Keratinocyte (primary cell): Measurements from ENCODE around the gene CALY. TPM values are rescaled to one million over a fixed set of nuclear protein-coding genes. Genes with fewer than 3 reads are reported as not detected.

Experiments used
- DNase-seq: peaks from one replicate; pipeline ENCODE4 v3.0.0-alpha.2; 2011; ENCODE audit warnings: low read depth, missing footprints, low spot score
- FAIRE-seq: peaks from 2 replicates; lab custom pipeline; 2011; peaks lifted over from hg19 to GRCh38; lab: Jason Lieb, UNC
- H2AFZ ChIP-seq: 2 replicates; pipeline ENCODE4 v1.6.0; 2012; ENCODE audit warnings: low read length, control low read depth, inconsistent platforms; ENCODE audit not compliant: control insufficient read depth
- H3K27ac ChIP-seq: 2 replicates; pipeline ENCODE4 v1.5.1; 2011; ENCODE audit warnings: low read length; ENCODE audit not compliant: control insufficient read depth, insufficient read depth
- H3K27me3 ChIP-seq: 3 replicates; pipeline ENCODE4 v1.6.0; 2011; ENCODE audit warnings: low read length; ENCODE audit not compliant: control insufficient read depth, insufficient read depth; ENCODE audit errors: extremely low read depth
- H3K36me3 ChIP-seq, 2 experiments: 2 replicates in 1 of 2; 3 replicates in 1 of 2; pipeline ENCODE4 v1.5.1; 2011; ENCODE audit warnings: low read length in 2 of 2, mild to moderate bottlenecking in 1 of 2; ENCODE audit not compliant: control insufficient read depth in 2 of 2, insufficient read depth in 2 of 2; ENCODE audit errors: extremely low read depth in 1 of 2
- H3K4me1 ChIP-seq: 3 replicates; pipeline ENCODE4 v1.5.1; 2011; ENCODE audit warnings: low read length; ENCODE audit not compliant: control insufficient read depth, insufficient read depth; ENCODE audit errors: extremely low read depth
- H3K4me2 ChIP-seq: 3 replicates; pipeline ENCODE4 v1.6.0; 2011; ENCODE audit warnings: low read depth, low read length; ENCODE audit not compliant: control insufficient read depth, insufficient read depth; ENCODE audit errors: extremely low read depth
- H3K4me3 ChIP-seq, 3 experiments: fragments of 200-600 bp in 1 of 3; sonication (generic) in 1 of 3; 2 replicates in 2 of 3; 3 replicates in 1 of 3; pipeline ENCODE4 v1.5.1; 2011 to 2016; ENCODE audit warnings: low read length in 3 of 3, mild to moderate bottlenecking in 3 of 3, control low read depth in 2 of 3, inconsistent platforms in 1 of 3, low read depth in 1 of 3, mixed read lengths in 1 of 3, mixed run types in 1 of 3, moderate library complexity in 1 of 3; ENCODE audit not compliant: control insufficient read depth in 2 of 3, insufficient read depth in 2 of 3; ENCODE audit errors: extremely low read depth in 1 of 3
- H3K79me2 ChIP-seq: 2 replicates; pipeline ENCODE4 v1.6.0; 2012; ENCODE audit warnings: low read length; ENCODE audit not compliant: control insufficient read depth, insufficient read depth
- H3K9ac ChIP-seq: 3 replicates; pipeline ENCODE4 v1.6.0; 2011; ENCODE audit warnings: low read length; ENCODE audit not compliant: control insufficient read depth, insufficient read depth; ENCODE audit errors: extremely low read depth
- H3K9me1 ChIP-seq: 3 replicates; pipeline ENCODE4 v1.6.0; 2011; ENCODE audit warnings: low read length; ENCODE audit not compliant: control insufficient read depth, insufficient read depth; ENCODE audit errors: extremely low read depth
- H3K9me3 ChIP-seq: 2 replicates; pipeline ENCODE4 v1.5.1; 2012; ENCODE audit warnings: low read depth, low read length; ENCODE audit not compliant: control insufficient read depth
- H4K20me1 ChIP-seq: 3 replicates; pipeline ENCODE4 v1.6.0; 2011; ENCODE audit warnings: low read length; ENCODE audit not compliant: control insufficient read depth, insufficient read depth; ENCODE audit errors: extremely low read depth
- EZH2 ChIP-seq: IDR thresholded peaks from one replicate; pipeline ENCODE4 v1.6.1; 2012; ENCODE audit warnings: inconsistent platforms, mild to moderate bottlenecking, low read length, moderate library complexity
- dilution Hi-C: fragments of 300-500 bp; cut with MboI; formaldehyde crosslinking; loops from one replicate; pipeline ENCODE4 v1.7.0; 2020; ENCODE audit warnings: low sequenced_read_pairs; ENCODE audit not compliant: extremely low pct_ligation_motif_present
- polyA plus RNA-seq, 5 experiments: library from polyadenylated mRNA; depleted of rRNA in 3 of 5; stranded (reverse) in 3 of 5; stranded (forward) in 1 of 5; unstranded in 1 of 5; fragments of >200 nt; gene quantifications; 1 replicate in 1 of 5; 2 replicates in 3 of 5; 3 replicates in 1 of 5; pipeline versions ENCODE4 v1.2.1 to v1.2.3, GENCODE V29; 2011 to 2012; ENCODE audit warnings: missing spikeins in 2 of 5, low read depth in 1 of 5, low replicate concordance in 1 of 5
- TF ChIP-seq, protein P1 (sequence below), 3 experiments: IDR thresholded peaks in 1 of 3; conservative IDR thresholded peaks in 1 of 3; optimal IDR thresholded peaks in 1 of 3; 2 replicates in 2 of 3; 3 replicates in 1 of 3; pipeline versions ENCODE3 to v1.5.1; 2011; ENCODE audit warnings: low read length in 3 of 3, mild to moderate bottlenecking in 3 of 3, moderate library complexity in 2 of 3, control low read depth in 1 of 3, inconsistent platforms in 1 of 3; ENCODE audit not compliant: insufficient read depth in 2 of 3; ENCODE audit errors: extremely low read depth in 1 of 3

The CALY gene
- polyA plus RNA-seq, 1 donor (not counting 4 experiments of a cell fraction or from before 2014, with no cell fraction given): not detected

DNA sequence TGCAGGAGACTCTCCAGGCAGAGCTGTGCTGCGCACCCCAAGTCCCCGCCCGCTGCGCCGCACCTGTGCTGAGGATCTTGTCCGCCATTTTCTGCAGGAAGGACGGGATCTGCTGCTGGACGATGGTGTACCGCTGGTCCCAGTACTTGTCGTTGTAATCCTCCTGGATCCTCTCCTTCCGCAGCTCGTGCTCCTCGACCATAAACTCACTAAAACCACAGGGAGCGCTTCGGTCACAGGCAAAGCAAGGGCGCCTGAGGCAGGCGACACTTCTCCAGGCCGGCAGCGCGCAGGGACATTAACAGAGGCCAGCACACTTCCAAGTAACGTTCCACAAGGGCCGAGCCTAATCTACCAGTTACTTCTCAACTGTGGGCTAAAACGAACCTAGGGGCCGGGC, 46.9 kb downstream of the CALY start:
- FAIRE-seq (no peak), DNase-seq (no peak)
- Histone ChIP-seq H3K36me3 (peaks cover 25 to 37% of the 10 kb centered on the region in 2 experiments), H3K9me3 (no peaks in the 10 kb centered on the region), H3K4me3 (no peak overlapping the region), H4K20me1 (no peaks in the 10 kb centered on the region), H3K9me1 (peaks cover 2% of the 10 kb centered on the region), H3K4me2 (no peak overlapping the region), H3K79me2 (no peaks in the 10 kb centered on the region), H3K27ac (no peak overlapping the region), H3K27me3 (no peaks in the 10 kb centered on the region), H2AFZ (no peak overlapping the region), H3K9ac (no peak overlapping the region), H3K4me1 (peaks cover 16% of the 10 kb centered on the region)
- no peak for TF ChIP-seq EZH2
- TF ChIP-seq, protein P1, sequence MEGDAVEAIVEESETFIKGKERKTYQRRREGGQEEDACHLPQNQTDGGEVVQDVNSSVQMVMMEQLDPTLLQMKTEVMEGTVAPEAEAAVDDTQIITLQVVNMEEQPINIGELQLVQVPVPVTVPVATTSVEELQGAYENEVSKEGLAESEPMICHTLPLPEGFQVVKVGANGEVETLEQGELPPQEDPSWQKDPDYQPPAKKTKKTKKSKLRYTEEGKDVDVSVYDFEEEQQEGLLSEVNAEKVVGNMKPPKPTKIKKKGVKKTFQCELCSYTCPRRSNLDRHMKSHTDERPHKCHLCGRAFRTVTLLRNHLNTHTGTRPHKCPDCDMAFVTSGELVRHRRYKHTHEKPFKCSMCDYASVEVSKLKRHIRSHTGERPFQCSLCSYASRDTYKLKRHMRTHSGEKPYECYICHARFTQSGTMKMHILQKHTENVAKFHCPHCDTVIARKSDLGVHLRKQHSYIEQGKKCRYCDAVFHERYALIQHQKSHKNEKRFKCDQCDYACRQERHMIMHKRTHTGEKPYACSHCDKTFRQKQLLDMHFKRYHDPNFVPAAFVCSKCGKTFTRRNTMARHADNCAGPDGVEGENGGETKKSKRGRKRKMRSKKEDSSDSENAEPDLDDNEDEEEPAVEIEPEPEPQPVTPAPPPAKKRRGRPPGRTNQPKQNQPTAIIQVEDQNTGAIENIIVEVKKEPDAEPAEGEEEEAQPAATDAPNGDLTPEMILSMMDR (optimal IDR thresholded peaks at IDR 0.05 in 1 of 3, IDR thresholded peaks at IDR 0.05 in 1 of 3, conservative IDR thresholded peaks at IDR 0.05 in 1 of 3; ENCODE audit: extremely low read depth in 1 of 3, insufficient read depth in 2 of 3, low read length in 3 of 3): no peak
- dilution Hi-C loops: no loop called here

DNA sequence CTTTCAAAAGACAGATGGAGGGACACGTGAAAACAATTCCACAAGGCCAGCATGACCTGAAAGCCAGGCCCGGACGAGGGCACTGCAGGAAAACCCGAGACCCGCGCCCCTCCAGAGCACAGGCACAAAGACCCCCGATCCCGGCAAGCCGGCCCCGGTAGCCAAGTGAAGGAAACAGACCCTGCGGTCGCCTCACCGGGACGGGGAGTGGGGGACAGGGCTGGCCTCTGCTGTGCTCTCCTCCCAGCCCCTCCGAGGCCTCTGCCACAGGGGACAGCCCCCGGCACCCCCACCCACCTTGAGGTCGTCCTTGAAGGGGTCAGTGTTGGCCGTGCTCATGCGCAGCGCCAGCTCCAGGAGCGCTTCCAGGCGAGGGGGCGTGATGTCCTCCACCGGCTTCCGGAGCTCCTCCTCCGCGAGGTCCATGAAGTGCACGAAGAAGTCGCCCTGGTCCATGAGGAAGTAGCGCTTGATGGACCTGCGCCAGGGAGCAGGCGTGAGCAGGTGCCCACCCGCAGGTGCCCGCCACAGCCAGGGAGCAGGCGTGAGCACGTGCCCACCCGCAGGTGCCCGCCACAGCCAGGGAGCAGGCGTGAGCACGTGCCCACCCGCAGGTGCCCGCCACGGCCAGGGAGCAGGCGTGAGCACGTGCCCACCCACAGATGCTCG, 48.7 kb downstream of the CALY start:
- Histone ChIP-seq H3K36me3 (peaks cover 30 to 47% of the 10 kb centered on the region in 2 experiments), H3K4me1 (peaks cover 7% of the 10 kb centered on the region), H3K9me3 (no peaks in the 10 kb centered on the region), H3K79me2 (no peaks in the 10 kb centered on the region), H3K4me3 (no peak overlapping the region), H3K4me2 (no peak overlapping the region), H3K9me1 (peaks cover 2% of the 10 kb centered on the region), H4K20me1 (no peaks in the 10 kb centered on the region), H3K9ac (no peak overlapping the region), H3K27ac (no peak overlapping the region), H3K27me3 (no peaks in the 10 kb centered on the region), H2AFZ (no peak overlapping the region)
- DNase-seq (no peak), FAIRE-seq (no peak)
- dilution Hi-C loops: no loop called here
- TF ChIP-seq, protein P1 (optimal IDR thresholded peaks at IDR 0.05 in 1 of 3, IDR thresholded peaks at IDR 0.05 in 1 of 3, conservative IDR thresholded peaks at IDR 0.05 in 1 of 3; ENCODE audit: extremely low read depth in 1 of 3, insufficient read depth in 2 of 3, low read length in 3 of 3): no peak
- TF ChIP-seq EZH2: no peak
